Forelimb muscle (tissue), 1 donor: ENCODE results near the gene HES1. TPM values are rescaled to one million over a fixed set of nuclear protein-coding genes. Genes with fewer than 3 reads are reported as not detected.

Experiments used
- DNase-seq: peaks from one replicate; pipeline ENCODE4 v3.0.0-alpha.2; 2013; ENCODE audit warnings: low read depth
- polyA plus RNA-seq: library from polyadenylated mRNA; unstranded; fragments of 120-200 nt; gene quantifications from one replicate; pipeline ENCODE4 v1.2.1, GENCODE V29; 2013; ENCODE audit not compliant: insufficient read length

The HES1 gene
- polyA plus RNA-seq, 1 donor, result 30.3 TPM

GRCh38 chr3:194166682-194167479 lies 30.9 kb downstream of the HES1 start:
- peak; percentile 31 for DNase-seq

- no peak for DNase-seq
Measured at GRCh38 chr3:194167480-194168282, 31.7 kb downstream of the HES1 start.

GRCh38 chr3:194168994-194169393 lies 33.0 kb downstream of the HES1 start:
- no peak for DNase-seq

- no peak for DNase-seq
Measured at GRCh38 chr3:194169595-194169994, 33.6 kb downstream of the HES1 start.

- no peak for DNase-seq
Measured at GRCh38 chr3:194170793-194171192, 34.8 kb downstream of the HES1 start.

GRCh38 chr3:194174406-194174805 lies 38.5 kb downstream of the HES1 start:
- no peak for DNase-seq

GRCh38 chr3:194174980-194175379 lies 39.0 kb downstream of the HES1 start:
- no peak for DNase-seq

GRCh38 chr3:194176274-194176991 lies 40.5 kb downstream of the HES1 start:
- no peak for DNase-seq

- no peak for DNase-seq
Measured at GRCh38 chr3:194177141-194177540, 41.2 kb downstream of the HES1 start.

GRCh38 chr3:194178128-194178527 lies 42.2 kb downstream of the HES1 start:
- no peak for DNase-seq

- DNase-seq, result no peak
Measured at GRCh38 chr3:194178669-194179068, 42.7 kb downstream of the HES1 start.

- no peak for DNase-seq
Measured at GRCh38 chr3:194180570-194180969, 44.6 kb downstream of the HES1 start.

- DNase-seq, result no peak
Measured at GRCh38 chr3:194181612-194182529, 45.9 kb downstream of the HES1 start.

GRCh38 chr3:194183271-194183670 lies 47.3 kb downstream of the HES1 start:
- DNase-seq, result no peak

GRCh38 chr3:194184265-194184751 lies 48.4 kb downstream of the HES1 start:
- DNase-seq, result no peak

GRCh38 chr3:194184801-194185200 lies 48.9 kb downstream of the HES1 start:
- DNase-seq, result no peak

- no peak for DNase-seq
Measured at GRCh38 chr3:194185221-194185620, 49.3 kb downstream of the HES1 start.

- no peak for DNase-seq
Measured at GRCh38 chr3:194187233-194187944, 51.4 kb downstream of the HES1 start.
